DMS 273 treated with DMSO at 0.1 percent for 48 hours (cell line): ENCODE measurements around the gene SIRT5.

ENCODE experiments used
- DNase-seq: peaks from one replicate; lab custom pipeline; 2025; lab: John Stamatoyannopoulos, UW

SIRT5 gene

GRCh38 chr6:13553646-13554045, 20.8 kb upstream of the SIRT5 start:
- no peak for DNase-seq

GRCh38 chr6:13554929-13555333, 19.5 kb upstream of the SIRT5 start:
- peak; percentile 18 for DNase-seq

GRCh38 chr6:13557841-13558240, 16.6 kb upstream of the SIRT5 start:
- DNase-seq, result no peak

GRCh38 chr6:13558718-13559117, 15.7 kb upstream of the SIRT5 start:
- DNase-seq, result no peak

GRCh38 chr6:13559251-13559650, 15.2 kb upstream of the SIRT5 start:
- DNase-seq, result no peak

GRCh38 chr6:13559968-13560650, 14.3 kb upstream of the SIRT5 start:
- DNase-seq, result no peak

GRCh38 chr6:13560651-13561044, 13.8 kb upstream of the SIRT5 start:
- DNase-seq, result no peak

GRCh38 chr6:13561624-13562267, 12.7 kb upstream of the SIRT5 start:
- no peak for DNase-seq

- no peak for DNase-seq
Measured at GRCh38 chr6:13563009-13563408, 11.4 kb upstream of the SIRT5 start.

- no peak for DNase-seq
Measured at GRCh38 chr6:13565921-13566320, 8.5 kb upstream of the SIRT5 start.

- no peak for DNase-seq
Measured at GRCh38 chr6:13566500-13566899, 7.9 kb upstream of the SIRT5 start.

GRCh38 chr6:13568970-13569369, 5.4 kb upstream of the SIRT5 start:
- no peak for DNase-seq

GRCh38 chr6:13572240-13572639, 2.2 kb upstream of the SIRT5 start:
- no peak for DNase-seq

GRCh38 chr6:13572951-13573654, 1.3 kb upstream of the SIRT5 start:
- DNase-seq, result no peak

GRCh38 chr6:13573669-13574110, 711 bp upstream of the SIRT5 start:
- DNase-seq, result no peak

GRCh38 chr6:13574149-13574570, 241 bp upstream of the SIRT5 start:
- DNase-seq, result peak; percentile 76

GRCh38 chr6:13575377-13575775, 975 bp downstream of the SIRT5 start:
- DNase-seq, result no peak

- no peak for DNase-seq
Measured at GRCh38 chr6:13576017-13576416, 1.6 kb downstream of the SIRT5 start.

- no peak for DNase-seq
Measured at GRCh38 chr6:13577926-13578325, 3.5 kb downstream of the SIRT5 start.

- DNase-seq, result no peak
Measured at GRCh38 chr6:13579911-13580310, 5.5 kb downstream of the SIRT5 start.

GRCh38 chr6:13581700-13582229, 7.4 kb downstream of the SIRT5 start:
- DNase-seq, result no peak

GRCh38 chr6:13586603-13587542, 12.5 kb downstream of the SIRT5 start:
- no peak for DNase-seq
